ENCODE results near the gene MAP3K14.
"Not testable (repeated sequence)": the region's sequence is repeated elsewhere in the genome, so short reads cannot be mapped to it uniquely, and the experiment has no call there.

MAP3K14 gene

GRCh38 chr17:45253237-45253636, 63.6 kb downstream of the MAP3K14 start:
- H3K9me3 ChIP-seq (ENCODE audit: control insufficient read depth, low read length); H3K36me3 ChIP-seq (ENCODE audit: control insufficient read depth, insufficient read depth, low read length); H3K27ac ChIP-seq (ENCODE audit: low read depth, low read length, severe bottlenecking); H3K4me1 ChIP-seq (ENCODE audit: control insufficient read depth, insufficient read depth, low read length, poor library complexity, severe bottlenecking); H3K4me3 ChIP-seq (ENCODE audit: extremely low read depth, insufficient read depth, low read length, poor library complexity, severe bottlenecking): not testable (repeated sequence)
- 94 to 98% methylated on average over 4 of the region's 7 CpGs for WGBS, 2 experiments (ENCODE audit: insufficient coverage in 2 of 2)

GRCh38 chr17:45251931-45252330, 64.9 kb downstream of the MAP3K14 start:
- no peaks in the 10 kb centered on the region for H3K9me3 ChIP-seq (ENCODE audit: control insufficient read depth, low read length)
- no peak overlapping the region for H3K27ac ChIP-seq (ENCODE audit: low read depth, low read length, severe bottlenecking)
- 95 to 100% methylated on average over 1 to 4 of the region's 7 CpGs for WGBS, 2 experiments (ENCODE audit: insufficient coverage in 2 of 2)
- H3K36me3 ChIP-seq (ENCODE audit: control insufficient read depth, insufficient read depth, low read length): no peaks in the 10 kb centered on the region
- H3K4me3 ChIP-seq (ENCODE audit: extremely low read depth, insufficient read depth, low read length, poor library complexity, severe bottlenecking): no peak overlapping the region
- no peaks in the 10 kb centered on the region for H3K4me1 ChIP-seq (ENCODE audit: control insufficient read depth, insufficient read depth, low read length, poor library complexity, severe bottlenecking)

- WGBS, 2 experiments (ENCODE audit: insufficient coverage in 2 of 2): 5 to 12% methylated on average over 31 to 36 of the region's 39 CpGs
- no peaks in the 10 kb centered on the region for H3K9me3 ChIP-seq (ENCODE audit: control insufficient read depth, low read length)
- H3K36me3 ChIP-seq (ENCODE audit: control insufficient read depth, insufficient read depth, low read length): no peaks in the 10 kb centered on the region
- H3K4me1 ChIP-seq (ENCODE audit: control insufficient read depth, insufficient read depth, low read length, poor library complexity, severe bottlenecking): peaks cover 6% of the 10 kb centered on the region
- peak overlapping the region; percentile 58 for H3K4me3 ChIP-seq (ENCODE audit: extremely low read depth, insufficient read depth, low read length, poor library complexity, severe bottlenecking)
- H3K27ac ChIP-seq (ENCODE audit: low read depth, low read length, severe bottlenecking): no peak overlapping the region
Measured at GRCh38 chr17:45248132-45248957, 68.5 kb downstream of the MAP3K14 start.

- H3K27ac ChIP-seq (ENCODE audit: low read depth, low read length, severe bottlenecking): peak overlapping the region; percentile 74
- H3K4me1 ChIP-seq (ENCODE audit: control insufficient read depth, insufficient read depth, low read length, poor library complexity, severe bottlenecking): peaks cover 6% of the 10 kb centered on the region
- H3K4me3 ChIP-seq (ENCODE audit: extremely low read depth, insufficient read depth, low read length, poor library complexity, severe bottlenecking): peak overlapping the region; percentile 58
- no peaks in the 10 kb centered on the region for H3K36me3 ChIP-seq (ENCODE audit: control insufficient read depth, insufficient read depth, low read length)
- WGBS, 2 experiments (ENCODE audit: insufficient coverage in 2 of 2): 0% methylated on average over 43 to 45 of the region's 61 CpGs
- no peaks in the 10 kb centered on the region for H3K9me3 ChIP-seq (ENCODE audit: control insufficient read depth, low read length)
Measured at GRCh38 chr17:45247429-45248131, 69.2 kb downstream of the MAP3K14 start.

GRCh38 chr17:45246861-45247428, 69.9 kb downstream of the MAP3K14 start:
- H3K36me3 ChIP-seq (ENCODE audit: control insufficient read depth, insufficient read depth, low read length): no peaks in the 10 kb centered on the region
- peak overlapping the region; percentile 58 for H3K4me3 ChIP-seq (ENCODE audit: extremely low read depth, insufficient read depth, low read length, poor library complexity, severe bottlenecking)
- H3K4me1 ChIP-seq (ENCODE audit: control insufficient read depth, insufficient read depth, low read length, poor library complexity, severe bottlenecking): peaks cover 6% of the 10 kb centered on the region
- H3K9me3 ChIP-seq (ENCODE audit: control insufficient read depth, low read length): no peaks in the 10 kb centered on the region
- H3K27ac ChIP-seq (ENCODE audit: low read depth, low read length, severe bottlenecking): peak overlapping the region; percentile 74
- 3 to 8% methylated on average over 15 to 24 of the region's 33 CpGs for WGBS, 2 experiments (ENCODE audit: insufficient coverage in 2 of 2)

GRCh38 chr17:45246338-45246737, 70.5 kb downstream of the MAP3K14 start:
- Histone ChIP-seq H3K27ac (ENCODE audit: low read depth, low read length, severe bottlenecking) (no peak overlapping the region), H3K4me1 (ENCODE audit: control insufficient read depth, insufficient read depth, low read length, poor library complexity, severe bottlenecking) (peaks cover 6% of the 10 kb centered on the region), H3K4me3 (ENCODE audit: extremely low read depth, insufficient read depth, low read length, poor library complexity, severe bottlenecking) (no peak overlapping the region), H3K9me3 (ENCODE audit: control insufficient read depth, low read length) (no peaks in the 10 kb centered on the region), H3K36me3 (ENCODE audit: control insufficient read depth, insufficient read depth, low read length) (no peaks in the 10 kb centered on the region)
- WGBS, 2 experiments (ENCODE audit: insufficient coverage in 2 of 2): 68 to 69% methylated on average over 5 to 8 of the region's 8 CpGs

- WGBS, 2 experiments (ENCODE audit: insufficient coverage in 2 of 2): 90 to 91% methylated on average over 17 to 20 of the region's 21 CpGs
- peaks cover 6% of the 10 kb centered on the region for H3K4me1 ChIP-seq (ENCODE audit: control insufficient read depth, insufficient read depth, low read length, poor library complexity, severe bottlenecking)
- no peak overlapping the region for H3K27ac ChIP-seq (ENCODE audit: low read depth, low read length, severe bottlenecking)
- H3K36me3 ChIP-seq (ENCODE audit: control insufficient read depth, insufficient read depth, low read length): no peaks in the 10 kb centered on the region
- H3K9me3 ChIP-seq (ENCODE audit: control insufficient read depth, low read length): no peaks in the 10 kb centered on the region
- H3K4me3 ChIP-seq (ENCODE audit: extremely low read depth, insufficient read depth, low read length, poor library complexity, severe bottlenecking): no peak overlapping the region
Measured at GRCh38 chr17:45244725-45245656, 71.8 kb downstream of the MAP3K14 start.

- peaks cover 6% of the 10 kb centered on the region for H3K4me1 ChIP-seq (ENCODE audit: control insufficient read depth, insufficient read depth, low read length, poor library complexity, severe bottlenecking)
- H3K4me3 ChIP-seq (ENCODE audit: extremely low read depth, insufficient read depth, low read length, poor library complexity, severe bottlenecking): no peak overlapping the region
- H3K27ac ChIP-seq (ENCODE audit: low read depth, low read length, severe bottlenecking): no peak overlapping the region
- 90 to 94% methylated on average over 11 to 17 of the region's 18 CpGs for WGBS, 2 experiments (ENCODE audit: insufficient coverage in 2 of 2)
- H3K36me3 ChIP-seq (ENCODE audit: control insufficient read depth, insufficient read depth, low read length): no peaks in the 10 kb centered on the region
- no peaks in the 10 kb centered on the region for H3K9me3 ChIP-seq (ENCODE audit: control insufficient read depth, low read length)
Measured at GRCh38 chr17:45243750-45244149, 73.1 kb downstream of the MAP3K14 start.

GRCh38 chr17:45242029-45242414, 74.8 kb downstream of the MAP3K14 start:
- Histone ChIP-seq H3K9me3 (ENCODE audit: control insufficient read depth, low read length) (no peaks in the 10 kb centered on the region), H3K4me1 (ENCODE audit: control insufficient read depth, insufficient read depth, low read length, poor library complexity, severe bottlenecking) (peaks cover 6% of the 10 kb centered on the region), H3K36me3 (ENCODE audit: control insufficient read depth, insufficient read depth, low read length) (no peaks in the 10 kb centered on the region), H3K4me3 (ENCODE audit: extremely low read depth, insufficient read depth, low read length, poor library complexity, severe bottlenecking) (no peak overlapping the region), H3K27ac (ENCODE audit: low read depth, low read length, severe bottlenecking) (no peak overlapping the region)
- 76 to 95% methylated on average over 2 of the region's 18 CpGs for WGBS, 2 experiments (ENCODE audit: insufficient coverage in 2 of 2)

- Histone ChIP-seq H3K4me3 (ENCODE audit: extremely low read depth, insufficient read depth, low read length, poor library complexity, severe bottlenecking) (peak overlapping the region; percentile 36), H3K27ac (ENCODE audit: low read depth, low read length, severe bottlenecking) (no peak overlapping the region), H3K4me1 (ENCODE audit: control insufficient read depth, insufficient read depth, low read length, poor library complexity, severe bottlenecking) (peaks cover 2% of the 10 kb centered on the region), H3K9me3 (ENCODE audit: control insufficient read depth, low read length) (no peaks in the 10 kb centered on the region), H3K36me3 (ENCODE audit: control insufficient read depth, insufficient read depth, low read length) (no peaks in the 10 kb centered on the region)
- 3% methylated on average over 23 to 53 of the region's 62 CpGs for WGBS, 2 experiments (ENCODE audit: insufficient coverage in 2 of 2)
Measured at GRCh38 chr17:45241328-45242028, 75.3 kb downstream of the MAP3K14 start.
